Dermis lymphatic vessel endothelial cell (primary cell): ENCODE results near the gene SLC25A2. TPM values are rescaled to one million over a fixed set of nuclear protein-coding genes. Genes with fewer than 3 reads are reported as not detected.

Experiments
- total RNA-seq: library from RNA; depleted of rRNA; stranded (reverse); fragments of >200 nt; gene quantifications from 2 replicates; pipeline ENCODE4 v1.2.1, GENCODE V29; 2014

SLC25A2 gene
- 0.09 and 0.22 TPM in 2 replicates for total RNA-seq

GRCh38 chr5:141303756-141304155, at the start of gene SLC25A2:
Gene SLC25A2, minus strand, starts transcription at chr5:141304049. Its CDS starts 184 bp downstream, at chr5:141303865.

DNA sequence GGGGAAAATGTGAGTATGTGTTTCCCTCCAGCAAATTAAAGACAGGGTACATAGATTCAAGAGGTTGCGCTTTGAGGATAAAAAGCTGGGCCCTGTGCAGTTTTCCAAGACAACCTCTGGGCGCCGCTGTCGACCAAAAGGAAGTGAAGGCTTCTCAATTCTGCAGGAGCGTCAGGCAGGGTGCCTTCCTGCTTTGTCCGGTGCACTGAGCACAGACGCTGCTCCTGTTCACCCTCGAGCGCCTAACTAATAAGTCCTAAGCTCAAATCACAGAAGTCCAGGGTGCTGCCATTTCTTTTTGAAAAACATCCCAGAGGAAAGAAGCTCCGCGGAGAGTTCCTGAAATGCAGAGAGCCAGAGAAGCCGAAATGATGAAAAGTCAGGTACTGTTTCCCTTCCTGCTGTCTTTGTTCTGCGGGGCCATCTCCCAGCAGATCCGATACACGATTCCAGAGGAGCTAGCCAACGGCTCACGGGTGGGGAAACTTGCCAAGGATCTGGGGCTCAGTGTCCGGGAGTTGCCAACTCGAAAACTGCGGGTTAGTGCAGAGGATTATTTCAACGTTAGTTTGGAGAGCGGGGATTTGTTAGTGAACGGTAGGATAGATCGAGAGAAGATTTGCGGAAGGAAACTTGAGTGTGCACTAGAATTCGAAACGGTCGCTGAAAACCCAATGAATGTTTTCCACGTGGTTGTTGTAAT, 46.2 kb upstream of the SLC25A2 start, which contains the start of gene PCDHGB1:
TSS of gene PCDHGB1 (plus strand) at position 183 of the 703 bp plus-strand sequence. CDS start at position 345, 162 bp downstream.

GRCh38 chr5:141343242-141343952, 39.5 kb upstream of the SLC25A2 start, which contains the start of gene PCDHGA3:
Gene PCDHGA3, plus strand, starts transcription at chr5:141343829. Its CDS starts 205 bp downstream, at chr5:141344034.

GRCh38 chr5:141338538-141339306, 34.9 kb upstream of the SLC25A2 start, which contains the start of gene PCDHGA2:
Gene PCDHGA2, plus strand, starts transcription at chr5:141338760.

DNA sequence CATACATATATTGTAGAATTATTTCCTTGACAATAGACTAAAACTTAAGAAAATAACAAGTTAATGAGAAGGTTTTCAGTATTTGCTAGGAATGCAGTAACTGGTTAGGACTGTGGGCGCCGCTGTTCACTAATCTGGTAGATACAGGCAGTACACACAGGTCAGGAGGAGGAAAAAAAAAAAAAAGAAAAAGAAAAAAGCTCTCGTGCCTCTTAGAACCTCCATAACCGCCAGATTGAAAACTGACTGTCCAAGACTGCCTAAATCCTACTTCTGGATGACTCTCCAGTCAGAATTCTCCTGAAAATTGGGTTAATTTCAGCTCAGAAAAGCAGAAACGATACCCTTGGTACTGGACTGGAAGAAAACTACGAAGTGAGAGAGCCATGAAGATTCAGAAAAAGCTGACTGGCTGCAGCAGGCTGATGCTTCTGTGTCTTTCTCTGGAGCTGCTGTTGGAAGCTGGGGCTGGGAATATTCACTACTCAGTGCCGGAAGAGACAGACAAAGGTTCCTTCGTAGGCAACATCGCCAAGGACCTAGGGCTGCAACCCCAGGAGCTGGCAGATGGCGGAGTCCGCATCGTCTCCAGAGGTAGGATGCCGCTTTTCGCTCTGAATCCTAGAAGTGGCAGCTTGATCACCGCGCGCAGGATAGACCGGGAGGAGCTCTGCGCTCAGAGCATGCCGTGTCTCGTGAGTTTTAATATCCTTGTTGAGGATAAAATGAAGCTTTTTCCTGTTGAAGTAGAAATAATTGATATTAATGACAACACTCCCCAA, 26.6 kb upstream of the SLC25A2 start, which contains the start of gene PCDHGA1:
TSS of gene PCDHGA1 (plus strand) at position 216 of the 782 bp plus-strand sequence.

DNA sequence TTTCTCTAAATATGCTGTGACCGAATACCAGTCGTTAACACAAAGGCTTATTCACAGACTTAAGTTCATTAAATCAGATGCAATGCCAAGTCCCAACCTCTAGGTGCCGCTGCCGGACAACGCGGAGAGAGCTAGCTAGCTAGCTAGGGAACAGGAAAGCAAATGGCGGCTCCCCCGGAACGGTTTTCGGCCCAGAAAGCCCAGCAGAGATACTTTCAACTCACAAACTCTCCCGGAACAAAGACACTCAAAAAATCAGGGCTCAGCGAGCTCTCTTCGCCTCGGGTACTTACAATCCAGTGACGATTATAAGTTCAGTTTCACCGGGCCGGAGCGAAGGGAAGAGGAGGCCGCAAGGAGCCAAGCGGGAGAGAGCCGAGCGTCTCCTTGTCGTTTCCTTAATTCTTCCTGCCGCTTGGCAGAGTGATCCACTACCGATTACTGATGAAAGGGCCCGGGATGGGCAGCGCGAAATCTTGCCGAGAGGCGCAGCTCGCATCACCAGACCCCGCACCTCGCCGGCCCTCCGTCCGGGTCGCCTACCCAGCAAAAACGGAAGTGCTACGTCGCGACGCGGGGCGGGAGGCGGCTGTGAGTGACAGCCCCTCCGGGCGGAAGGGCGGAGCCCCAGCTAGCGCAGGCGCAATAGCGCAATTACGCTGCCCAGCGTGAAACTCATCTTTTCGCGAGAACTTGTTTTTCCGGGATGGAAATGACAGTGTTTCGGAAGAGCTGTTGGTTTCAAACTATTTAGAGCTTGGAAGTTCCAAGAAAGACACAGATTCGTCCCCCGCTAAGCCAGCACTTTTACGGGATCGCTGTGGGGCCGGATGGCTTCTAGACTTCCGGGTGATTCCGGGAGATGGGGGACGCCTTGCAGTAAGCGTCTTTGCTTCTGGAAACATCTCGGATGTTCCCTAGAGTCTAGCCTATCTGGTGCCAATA, 16.6 kb upstream of the SLC25A2 start, which contains the start of gene TAF7:
TSS of gene TAF7 (minus strand) at position 560 of the 945 bp plus-strand sequence. CDS start 740 bp downstream, outside the sequence.

Other genes with a start within 250 kb of the SLC25A2 start
- 0.22 and 1.7 TPM in 2 replicates for gene PCDHB2, start 209.4 kb downstream of the SLC25A2 start, total RNA-seq
- 0.22 and 0.69 TPM in 2 replicates for gene PCDHB3, start 203.6 kb downstream of the SLC25A2 start, total RNA-seq
- 0.09 and 0.22 TPM in 2 replicates for gene PCDHB4, start 182.2 kb downstream of the SLC25A2 start, total RNA-seq
- 0.43 and 0.87 TPM in 2 replicates for gene PCDHB5, start 168.8 kb downstream of the SLC25A2 start, total RNA-seq
- gene PCDHB6, start 154.0 kb downstream of the SLC25A2 start, total RNA-seq, result 0.09 and 0.11 TPM in 2 replicates
- gene PCDHB7, start 131.4 kb downstream of the SLC25A2 start, total RNA-seq, result 0.87 and 1.8 TPM in 2 replicates
- gene PCDHB8, start 126.3 kb downstream of the SLC25A2 start, total RNA-seq, result 0.43 and 0.65 TPM in 2 replicates
- 0.33 and 0.69 TPM in 2 replicates for gene PCDHB16, start 121.7 kb downstream of the SLC25A2 start, total RNA-seq
- 0.22 and 0.26 TPM in 2 replicates for gene PCDHB9, start 116.9 kb downstream of the SLC25A2 start, total RNA-seq
- 0.98 and 1.0 TPM in 2 replicates for gene PCDHB10, start 111.7 kb downstream of the SLC25A2 start, total RNA-seq
- gene PCDHB11, start 104.4 kb downstream of the SLC25A2 start, total RNA-seq, result 0.43 and 0.77 TPM in 2 replicates
- 0.33 and 0.60 TPM in 2 replicates for gene PCDHB12, start 95.3 kb downstream of the SLC25A2 start, total RNA-seq
- gene PCDHB13, start 90.1 kb downstream of the SLC25A2 start, total RNA-seq, result 1.1 and 1.3 TPM in 2 replicates
- gene PCDHB14, start 80.7 kb downstream of the SLC25A2 start, total RNA-seq, result 0.86 and 0.98 TPM in 2 replicates
- 0.43 and 0.86 TPM in 2 replicates for gene PCDHB15, start 58.7 kb downstream of the SLC25A2 start, total RNA-seq
- gene TAF7, start 16.7 kb upstream of the SLC25A2 start, total RNA-seq, result 78.7 and 81.5 TPM in 2 replicates
- gene PCDHGA1, start 26.5 kb upstream of the SLC25A2 start, total RNA-seq, result 0.34 and 0.43 TPM in 2 replicates
- gene PCDHGA2, start 34.7 kb upstream of the SLC25A2 start, total RNA-seq, result 0.86 and 1.1 TPM in 2 replicates
- gene PCDHGA3, start 39.8 kb upstream of the SLC25A2 start, total RNA-seq, result 0.54 and 0.69 TPM in 2 replicates
- 0.76 and 1.6 TPM in 2 replicates for gene PCDHGB1, start 46.0 kb upstream of the SLC25A2 start, total RNA-seq
- 2.0 and 2.6 TPM in 2 replicates for gene PCDHGA4, start 51.0 kb upstream of the SLC25A2 start, total RNA-seq
- 1.3 and 2.7 TPM in 2 replicates for gene PCDHGB2, start 55.9 kb upstream of the SLC25A2 start, total RNA-seq
- 0.43 and 0.77 TPM in 2 replicates for gene PCDHGA5, start 60.1 kb upstream of the SLC25A2 start, total RNA-seq
- 2.6 and 4.3 TPM in 2 replicates for gene PCDHGB3, start 66.2 kb upstream of the SLC25A2 start, total RNA-seq
- gene PCDHGA6, start 69.8 kb upstream of the SLC25A2 start, total RNA-seq, result 2.4 and 2.9 TPM in 2 replicates
- 0.65 and 1.4 TPM in 2 replicates for gene PCDHGA7, start 78.7 kb upstream of the SLC25A2 start, total RNA-seq
- gene PCDHGB4, start 83.6 kb upstream of the SLC25A2 start, total RNA-seq, result 6.7 and 11.3 TPM in 2 replicates
- 0.54 and 1.5 TPM in 2 replicates for gene PCDHGA8, start 88.6 kb upstream of the SLC25A2 start, total RNA-seq
- 8.3 and 11.8 TPM in 2 replicates for gene PCDHGB5, start 93.9 kb upstream of the SLC25A2 start, total RNA-seq
- 2.0 and 3.2 TPM in 2 replicates for gene PCDHGA9, start 98.7 kb upstream of the SLC25A2 start, total RNA-seq
- 2.1 and 3.7 TPM in 2 replicates for gene PCDHGB6, start 104.0 kb upstream of the SLC25A2 start, total RNA-seq
- 5.2 and 6.0 TPM in 2 replicates for gene PCDHGA10, start 108.9 kb upstream of the SLC25A2 start, total RNA-seq
- gene PCDHGB7, start 113.6 kb upstream of the SLC25A2 start, total RNA-seq, result 10.9 and 11.5 TPM in 2 replicates
- gene PCDHGA11, start 117.0 kb upstream of the SLC25A2 start, total RNA-seq, result 6.7 and 7.5 TPM in 2 replicates
- 1.5 and 4.9 TPM in 2 replicates for gene PCDHGA12, start 126.5 kb upstream of the SLC25A2 start, total RNA-seq
- gene PCDHGC3, start 171.9 kb upstream of the SLC25A2 start, total RNA-seq, result 17.4 and 20.5 TPM in 2 replicates
- gene PCDHGC4, start 181.0 kb upstream of the SLC25A2 start, total RNA-seq, result 0.65 and 0.95 TPM in 2 replicates
- gene PCDHGC5, start 185.0 kb upstream of the SLC25A2 start, total RNA-seq, result 0.33 and 0.52 TPM in 2 replicates